Gastrocnemius medialis (tissue), 4 donors: ENCODE data around the gene CCL4L2.

Experiments used
- POLR2A ChIP-seq, 2 donors: fragments of 450-650 bp; IDR thresholded peaks; one replicate each; pipeline ENCODE4 v1.6.1; 2017; ENCODE audit warnings: antibody characterized with exemption in 2 of 2, mild to moderate bottlenecking in 2 of 2, moderate library complexity in 2 of 2
- TF ChIP-seq, protein P1 (sequence below), 5 experiments: fragments of 450-650 bp in 3 of 5; fragments of 200-600 bp in 2 of 5; sonication (generic) in 2 of 5; IDR thresholded peaks in 4 of 5; conservative IDR thresholded peaks in 1 of 5; 1 replicate in 4 of 5; 2 replicates in 1 of 5; pipeline ENCODE4 v1.5.1; 2016 to 2019; ENCODE audit warnings: antibody characterized with exemption in 5 of 5, mild to moderate bottlenecking in 3 of 5, moderate library complexity in 3 of 5

- TF ChIP-seq, protein P1, sequence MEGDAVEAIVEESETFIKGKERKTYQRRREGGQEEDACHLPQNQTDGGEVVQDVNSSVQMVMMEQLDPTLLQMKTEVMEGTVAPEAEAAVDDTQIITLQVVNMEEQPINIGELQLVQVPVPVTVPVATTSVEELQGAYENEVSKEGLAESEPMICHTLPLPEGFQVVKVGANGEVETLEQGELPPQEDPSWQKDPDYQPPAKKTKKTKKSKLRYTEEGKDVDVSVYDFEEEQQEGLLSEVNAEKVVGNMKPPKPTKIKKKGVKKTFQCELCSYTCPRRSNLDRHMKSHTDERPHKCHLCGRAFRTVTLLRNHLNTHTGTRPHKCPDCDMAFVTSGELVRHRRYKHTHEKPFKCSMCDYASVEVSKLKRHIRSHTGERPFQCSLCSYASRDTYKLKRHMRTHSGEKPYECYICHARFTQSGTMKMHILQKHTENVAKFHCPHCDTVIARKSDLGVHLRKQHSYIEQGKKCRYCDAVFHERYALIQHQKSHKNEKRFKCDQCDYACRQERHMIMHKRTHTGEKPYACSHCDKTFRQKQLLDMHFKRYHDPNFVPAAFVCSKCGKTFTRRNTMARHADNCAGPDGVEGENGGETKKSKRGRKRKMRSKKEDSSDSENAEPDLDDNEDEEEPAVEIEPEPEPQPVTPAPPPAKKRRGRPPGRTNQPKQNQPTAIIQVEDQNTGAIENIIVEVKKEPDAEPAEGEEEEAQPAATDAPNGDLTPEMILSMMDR (IDR thresholded peaks at IDR 0.05 in 4 of 5, conservative IDR thresholded peaks at IDR 0.05 in 1 of 5) = no peak
- no peak for TF ChIP-seq POLR2A (IDR thresholded peaks at IDR 0.05)
Observed at GRCh38 chr17:36195434-36196130, 15.3 kb upstream of the CCL4L2 start.
